ENCODE measurements around the gene ARHGEF3. TPM values are rescaled to one million over a fixed set of nuclear protein-coding genes. Genes with fewer than 3 reads are reported as not detected.

The ARHGEF3 gene
- total RNA-seq, 1 experiment from 2014 or later, result 4.4 TPM

DNA sequence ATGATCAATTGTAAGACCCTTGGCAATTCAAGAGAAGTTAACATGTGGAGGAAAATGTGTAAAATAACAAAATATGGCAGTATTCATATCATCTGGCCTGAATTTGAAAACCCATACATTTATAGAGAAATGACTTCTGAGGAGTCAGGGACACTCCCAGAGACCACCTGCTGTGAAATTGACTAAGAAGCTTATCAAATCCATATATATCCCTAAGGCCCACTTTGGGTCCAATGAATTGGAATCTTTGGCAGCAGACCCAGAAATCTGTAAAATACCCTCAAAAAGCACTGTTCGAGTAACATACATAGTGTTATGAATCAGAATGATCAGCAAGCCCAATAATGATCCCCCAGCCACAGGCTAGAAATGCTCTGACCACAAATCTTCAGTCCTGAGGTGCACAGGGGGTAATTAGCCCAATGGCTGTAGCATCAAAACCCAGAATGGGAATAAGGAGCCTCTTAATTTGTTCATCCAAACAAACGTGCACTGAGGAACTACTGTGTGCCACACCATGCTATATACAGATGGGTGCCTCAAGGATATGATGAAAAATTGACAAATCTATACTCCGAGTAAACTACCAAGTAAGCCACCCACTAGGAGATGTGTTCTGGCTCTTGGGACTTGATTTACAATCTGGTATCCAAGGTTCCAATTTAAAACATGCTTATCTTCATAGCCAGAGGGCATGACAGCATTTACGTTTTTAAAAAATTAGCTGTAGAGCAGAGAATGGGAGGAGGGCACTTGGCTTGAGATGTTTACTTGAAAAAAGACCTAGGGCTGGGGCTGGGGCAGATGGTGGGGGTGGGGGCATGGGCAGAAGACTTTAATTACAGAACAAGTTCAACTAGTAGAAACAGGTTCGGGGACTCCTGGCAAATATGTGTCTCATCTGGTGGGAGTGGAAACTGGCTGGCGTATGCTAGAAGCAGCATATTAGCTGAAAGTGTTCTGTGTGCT lies 9.1 kb upstream of the ARHGEF3 start:
- H3K4me1 Mint-ChIP-seq, result peaks cover 14 to 16% of the 10 kb centered on the region in 2 experiments
- Histone ChIP-seq H4K91ac (ENCODE audit: insufficient read length, low read depth, low read length) (no peak overlapping the region), H3K4me1 (ENCODE audit: insufficient read depth, low read length) (no peaks in the 10 kb centered on the region), H3K18ac (ENCODE audit: insufficient read length, low read depth, low read length) (no peak overlapping the region), H2BK120ac (ENCODE audit: low read depth, low read length, poor library complexity, severe bottlenecking) (no peak overlapping the region), H2AK5ac (ENCODE audit: insufficient read length, low read length) (no peak overlapping the region), H3K79me2 (ENCODE audit: insufficient read depth, low read length) (no peaks in the 10 kb centered on the region), H4K5ac (ENCODE audit: insufficient read length, low read depth, low read length) (no peak overlapping the region), H3K79me1 (ENCODE audit: insufficient read depth, low read depth, low read length, poor library complexity, severe bottlenecking) (no peaks in the 10 kb centered on the region), H4K8ac (replicated peaks; ENCODE audit: insufficient read length, low read depth, low read length) (no peak overlapping the region), H3K4ac (ENCODE audit: low read depth, low read length) (no peak overlapping the region), H3K14ac (ENCODE audit: insufficient read depth, low read length) (no peak overlapping the region), H3K9me3 (ENCODE audit: control insufficient read depth, low read depth, low read length) (no peaks in the 10 kb centered on the region), H4K20me1 (ENCODE audit: control insufficient read depth, insufficient read depth, insufficient read length) (no peaks in the 10 kb centered on the region), H2BK5ac (ENCODE audit: insufficient read length, low read length) (no peak overlapping the region), H3T11ph (ENCODE audit: low read length) (no peak overlapping the region), H3K23me2 (ENCODE audit: insufficient read length, low read depth, low read length, poor library complexity, severe bottlenecking) (no peaks in the 10 kb centered on the region), H2BK12ac (ENCODE audit: insufficient read length, low read depth, low read length) (no peak overlapping the region), H2BK15ac (ENCODE audit: low read depth, low read length) (no peak overlapping the region), H2AFZ (ENCODE audit: low read length) (no peak overlapping the region), H3K4me2 (ENCODE audit: insufficient read depth, insufficient read length, low read length) (no peak overlapping the region), H3K23ac (ENCODE audit: insufficient read length, low read depth, low read length) (no peak overlapping the region), H3K56ac (ENCODE audit: insufficient read length, low read depth, low read length) (no peak overlapping the region), H3K27ac (ENCODE audit: insufficient read length, low read depth, low read length) (no peak overlapping the region), H2BK20ac (ENCODE audit: low read depth, low read length, poor library complexity, severe bottlenecking) (no peak overlapping the region), H3K27me3 (ENCODE audit: insufficient read depth, low read length) (no peaks in the 10 kb centered on the region), H3K9ac (ENCODE audit: extremely low read depth, insufficient read length, low read length) (no peak overlapping the region)
- H3K27me3 Mint-ChIP-seq (ENCODE audit: low read depth), result no peaks in the 10 kb centered on the region; the same call in 1 of the 2 replicates
- H3K9me3 Mint-ChIP-seq, result no peaks in the 10 kb centered on the region
- no peaks in the 10 kb centered on the region for H3K36me3 Mint-ChIP-seq (ENCODE audit: insufficient read depth in 1 of 3, low read depth in 3 of 3)
- no peak for DNase-seq
- TF ChIP-seq, protein P1, sequence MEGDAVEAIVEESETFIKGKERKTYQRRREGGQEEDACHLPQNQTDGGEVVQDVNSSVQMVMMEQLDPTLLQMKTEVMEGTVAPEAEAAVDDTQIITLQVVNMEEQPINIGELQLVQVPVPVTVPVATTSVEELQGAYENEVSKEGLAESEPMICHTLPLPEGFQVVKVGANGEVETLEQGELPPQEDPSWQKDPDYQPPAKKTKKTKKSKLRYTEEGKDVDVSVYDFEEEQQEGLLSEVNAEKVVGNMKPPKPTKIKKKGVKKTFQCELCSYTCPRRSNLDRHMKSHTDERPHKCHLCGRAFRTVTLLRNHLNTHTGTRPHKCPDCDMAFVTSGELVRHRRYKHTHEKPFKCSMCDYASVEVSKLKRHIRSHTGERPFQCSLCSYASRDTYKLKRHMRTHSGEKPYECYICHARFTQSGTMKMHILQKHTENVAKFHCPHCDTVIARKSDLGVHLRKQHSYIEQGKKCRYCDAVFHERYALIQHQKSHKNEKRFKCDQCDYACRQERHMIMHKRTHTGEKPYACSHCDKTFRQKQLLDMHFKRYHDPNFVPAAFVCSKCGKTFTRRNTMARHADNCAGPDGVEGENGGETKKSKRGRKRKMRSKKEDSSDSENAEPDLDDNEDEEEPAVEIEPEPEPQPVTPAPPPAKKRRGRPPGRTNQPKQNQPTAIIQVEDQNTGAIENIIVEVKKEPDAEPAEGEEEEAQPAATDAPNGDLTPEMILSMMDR (conservative IDR thresholded peaks at IDR 0.05), result no peak
- no peak overlapping the region for H3K4me3 Mint-ChIP-seq
- WGBS (ENCODE audit: extremely low coverage, insufficient read length, low lambda C conversion rate), result no CpG with 5 or more reads among the region's 6 CpGs
- no peak overlapping the region for H3K27ac Mint-ChIP-seq
